Measurements from ENCODE around the gene DKC1.

- TF ChIP-seq, protein P1, sequence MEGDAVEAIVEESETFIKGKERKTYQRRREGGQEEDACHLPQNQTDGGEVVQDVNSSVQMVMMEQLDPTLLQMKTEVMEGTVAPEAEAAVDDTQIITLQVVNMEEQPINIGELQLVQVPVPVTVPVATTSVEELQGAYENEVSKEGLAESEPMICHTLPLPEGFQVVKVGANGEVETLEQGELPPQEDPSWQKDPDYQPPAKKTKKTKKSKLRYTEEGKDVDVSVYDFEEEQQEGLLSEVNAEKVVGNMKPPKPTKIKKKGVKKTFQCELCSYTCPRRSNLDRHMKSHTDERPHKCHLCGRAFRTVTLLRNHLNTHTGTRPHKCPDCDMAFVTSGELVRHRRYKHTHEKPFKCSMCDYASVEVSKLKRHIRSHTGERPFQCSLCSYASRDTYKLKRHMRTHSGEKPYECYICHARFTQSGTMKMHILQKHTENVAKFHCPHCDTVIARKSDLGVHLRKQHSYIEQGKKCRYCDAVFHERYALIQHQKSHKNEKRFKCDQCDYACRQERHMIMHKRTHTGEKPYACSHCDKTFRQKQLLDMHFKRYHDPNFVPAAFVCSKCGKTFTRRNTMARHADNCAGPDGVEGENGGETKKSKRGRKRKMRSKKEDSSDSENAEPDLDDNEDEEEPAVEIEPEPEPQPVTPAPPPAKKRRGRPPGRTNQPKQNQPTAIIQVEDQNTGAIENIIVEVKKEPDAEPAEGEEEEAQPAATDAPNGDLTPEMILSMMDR (IDR thresholded peaks at IDR 0.05; ENCODE audit: low read depth, low read length), result no peak
- TF ChIP-seq EZH2phosphoT487 (IDR thresholded peaks at IDR 0.05; ENCODE audit: low read depth), result no peak
These were observed 4.0 kb upstream of the DKC1 start for GRCh38 chrX:154758696-154759095.

Data from OCI-LY3 (cell line).